ENCODE data around the gene MIR17HG.
A peak's percentile ranks its signal among the peaks of the same experiment; 100 is the strongest.

The MIR17HG gene

DNA sequence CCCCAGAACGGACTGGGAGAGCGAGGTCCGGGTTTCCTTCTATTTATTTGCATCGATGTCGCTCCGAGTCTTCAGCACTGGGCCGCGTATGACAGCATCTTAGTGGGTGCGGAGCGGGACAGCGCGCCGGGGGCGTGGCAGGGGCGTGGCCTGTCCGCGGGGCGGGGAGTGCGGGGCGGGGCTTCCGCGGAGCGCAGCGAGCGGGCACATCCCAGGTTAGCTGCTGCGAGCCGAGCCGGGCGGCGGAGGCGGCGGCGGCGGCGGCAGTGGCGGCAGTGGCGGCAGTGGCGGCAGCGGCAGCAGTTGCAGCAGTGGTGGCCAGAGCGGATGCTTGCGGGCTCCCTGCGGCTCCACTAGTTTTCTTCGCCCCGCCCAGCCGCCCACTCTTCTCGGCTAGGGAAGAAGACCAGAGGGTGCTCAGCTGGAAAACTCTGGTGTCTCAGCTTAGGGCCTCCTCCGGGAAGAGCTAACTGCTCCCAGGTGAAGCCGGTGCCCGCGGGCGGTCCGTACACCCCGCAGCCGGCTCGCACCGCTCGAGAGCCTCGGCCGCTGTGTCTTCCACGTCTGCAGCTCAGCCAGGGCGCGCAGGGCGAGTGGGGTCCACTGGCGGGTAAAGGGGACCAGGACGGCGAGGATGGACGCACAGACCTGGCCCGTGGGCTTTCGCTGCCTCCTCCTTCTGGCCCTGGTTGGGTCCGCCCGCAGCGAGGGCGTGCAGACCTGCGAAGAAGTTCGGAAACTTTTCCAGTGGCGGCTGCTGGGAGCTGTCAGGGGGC, 51.1 kb downstream of the MIR17HG start, which contains the start of gene GPC5:
Gene GPC5, plus strand, starts transcription at position 209 of the 776 bp plus-strand sequence.
- no peak within 1 kb of the TSS for H3K27ac ChIP-seq (ENCODE audit: low read depth, low read length, severe bottlenecking)
- peak within 1 kb of the TSS; percentile 48 for H3K4me3 ChIP-seq (ENCODE audit: extremely low read depth, insufficient read depth, low read length, poor library complexity, severe bottlenecking)
- H3K4me1 ChIP-seq (ENCODE audit: control insufficient read depth, insufficient read depth, low read length, poor library complexity, severe bottlenecking): no peaks in the 10 kb centered on the region
- no peaks in the 10 kb centered on the region for H3K9me3 ChIP-seq (ENCODE audit: control insufficient read depth, low read length)
- 0 to 1% methylated on average over 57 to 68 of the region's 76 CpGs for WGBS, 2 experiments (ENCODE audit: insufficient coverage in 2 of 2)
- H3K36me3 ChIP-seq (ENCODE audit: control insufficient read depth, insufficient read depth, low read length): no peaks in the 10 kb centered on the region

GRCh38 chr13:91399189-91400062, 51.9 kb downstream of the MIR17HG start:
- H3K27ac ChIP-seq (ENCODE audit: low read depth, low read length, severe bottlenecking): no peak overlapping the region
- 31 to 44% methylated on average over 33 to 41 of the region's 44 CpGs for WGBS, 2 experiments (ENCODE audit: insufficient coverage in 2 of 2)
- peak overlapping the region; percentile 48 for H3K4me3 ChIP-seq (ENCODE audit: extremely low read depth, insufficient read depth, low read length, poor library complexity, severe bottlenecking)
- H3K9me3 ChIP-seq (ENCODE audit: control insufficient read depth, low read length): no peaks in the 10 kb centered on the region
- no peaks in the 10 kb centered on the region for H3K4me1 ChIP-seq (ENCODE audit: control insufficient read depth, insufficient read depth, low read length, poor library complexity, severe bottlenecking)
- no peaks in the 10 kb centered on the region for H3K36me3 ChIP-seq (ENCODE audit: control insufficient read depth, insufficient read depth, low read length)

GRCh38 chr13:91400063-91400399, 52.5 kb downstream of the MIR17HG start:
- 71 to 77% methylated on average over 3 to 5 of the region's 6 CpGs for WGBS, 2 experiments (ENCODE audit: insufficient coverage in 2 of 2)
- no peaks in the 10 kb centered on the region for H3K9me3 ChIP-seq (ENCODE audit: control insufficient read depth, low read length)
- H3K4me3 ChIP-seq (ENCODE audit: extremely low read depth, insufficient read depth, low read length, poor library complexity, severe bottlenecking): no peak overlapping the region

DNA sequence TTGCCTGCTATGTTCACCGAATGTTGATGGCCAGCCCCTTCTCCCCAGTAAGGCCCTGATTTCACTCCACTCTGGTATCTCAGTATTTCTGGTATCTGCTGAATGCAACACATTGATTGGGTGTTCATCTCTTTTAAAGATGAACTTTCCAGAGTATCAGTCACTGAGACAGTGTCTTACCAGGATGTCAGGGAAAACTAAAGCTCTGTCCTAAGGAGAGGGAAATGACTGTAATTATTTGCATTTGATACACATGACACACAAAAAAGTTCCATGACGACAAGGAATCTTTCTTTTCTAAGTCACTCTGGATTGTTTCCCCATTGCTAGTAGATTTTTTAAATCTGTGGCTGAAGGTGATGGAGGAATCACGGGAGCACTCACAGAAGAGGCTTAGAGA, 53.2 kb downstream of the MIR17HG start:
- no peaks in the 10 kb centered on the region for H3K9me3 ChIP-seq (ENCODE audit: control insufficient read depth, low read length)
- 83% methylated on average over 1 of the region's 3 CpGs; no CpG with 5 or more reads in 1 of the 2 experiments for WGBS, 2 experiments (ENCODE audit: insufficient coverage in 2 of 2)
- no peak overlapping the region for H3K27ac ChIP-seq (ENCODE audit: low read depth, low read length, severe bottlenecking)
- no peak overlapping the region for H3K4me3 ChIP-seq (ENCODE audit: extremely low read depth, insufficient read depth, low read length, poor library complexity, severe bottlenecking)
- no peaks in the 10 kb centered on the region for H3K4me1 ChIP-seq (ENCODE audit: control insufficient read depth, insufficient read depth, low read length, poor library complexity, severe bottlenecking)
- H3K36me3 ChIP-seq (ENCODE audit: control insufficient read depth, insufficient read depth, low read length): no peaks in the 10 kb centered on the region

More at GRCh38 chr13:91400063-91400399, 52.5 kb downstream of the MIR17HG start:
- Histone ChIP-seq H3K36me3 (ENCODE audit: control insufficient read depth, insufficient read depth, low read length) (no peaks in the 10 kb centered on the region), H3K27ac (ENCODE audit: low read depth, low read length, severe bottlenecking) (no peak overlapping the region), H3K4me1 (ENCODE audit: control insufficient read depth, insufficient read depth, low read length, poor library complexity, severe bottlenecking) (no peaks in the 10 kb centered on the region)

GRCh38 chr13:91401920-91402319, 54.4 kb downstream of the MIR17HG start:
- Histone ChIP-seq H3K4me1 (ENCODE audit: control insufficient read depth, insufficient read depth, low read length, poor library complexity, severe bottlenecking) (no peaks in the 10 kb centered on the region), H3K4me3 (ENCODE audit: extremely low read depth, insufficient read depth, low read length, poor library complexity, severe bottlenecking) (no peak overlapping the region), H3K9me3 (ENCODE audit: control insufficient read depth, low read length) (no peaks in the 10 kb centered on the region), H3K27ac (ENCODE audit: low read depth, low read length, severe bottlenecking) (no peak overlapping the region), H3K36me3 (ENCODE audit: control insufficient read depth, insufficient read depth, low read length) (no peaks in the 10 kb centered on the region)
- 71% methylated on average over 1 of the region's 2 CpGs; no CpG with 5 or more reads in 1 of the 2 experiments for WGBS, 2 experiments (ENCODE audit: insufficient coverage in 2 of 2)
